SKM-1 (cell line): ENCODE results near the gene HDLBP.
"Not testable (repeated sequence)": the region's sequence is repeated elsewhere in the genome, so short reads cannot be mapped to it uniquely, and the experiment has no call there.

ENCODE experiments used
- DNase-seq: peaks from one replicate; lab custom pipeline; 2025; ENCODE audit not compliant: unreplicated experiment; lab: John Stamatoyannopoulos, UW

HDLBP gene

DNA sequence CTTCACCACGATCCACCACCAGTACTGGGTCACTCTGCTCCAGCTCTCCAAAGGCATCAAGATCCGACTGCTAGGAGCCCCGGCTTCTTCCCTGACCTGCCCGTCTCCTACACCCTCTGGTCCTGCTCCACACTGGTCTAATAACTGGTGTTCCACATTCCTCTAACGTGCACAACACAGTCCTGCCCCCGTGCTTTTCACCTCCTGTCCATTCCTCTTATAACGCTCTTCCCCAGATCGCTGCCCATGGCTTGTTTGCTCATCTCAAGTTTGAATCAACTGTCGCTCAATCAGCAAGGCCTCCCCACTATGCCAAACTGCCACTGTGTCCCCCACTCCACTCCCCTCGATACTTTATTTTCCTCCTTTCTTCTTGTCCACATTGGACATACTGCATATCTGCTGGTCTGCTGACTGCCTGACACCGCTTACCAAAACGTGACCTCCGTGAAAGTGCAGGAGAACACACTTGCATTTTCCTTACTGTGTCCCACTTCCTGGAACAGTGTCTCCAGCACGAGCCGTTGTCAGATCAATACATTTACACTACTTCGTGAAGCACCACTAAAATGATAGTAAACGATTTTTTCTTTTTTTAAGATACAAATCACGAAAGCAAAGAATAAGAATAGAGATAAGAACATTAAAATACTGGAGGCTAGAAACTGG is 6.5 kb downstream of the HDLBP start:
- DNase-seq: no peak

DNA sequence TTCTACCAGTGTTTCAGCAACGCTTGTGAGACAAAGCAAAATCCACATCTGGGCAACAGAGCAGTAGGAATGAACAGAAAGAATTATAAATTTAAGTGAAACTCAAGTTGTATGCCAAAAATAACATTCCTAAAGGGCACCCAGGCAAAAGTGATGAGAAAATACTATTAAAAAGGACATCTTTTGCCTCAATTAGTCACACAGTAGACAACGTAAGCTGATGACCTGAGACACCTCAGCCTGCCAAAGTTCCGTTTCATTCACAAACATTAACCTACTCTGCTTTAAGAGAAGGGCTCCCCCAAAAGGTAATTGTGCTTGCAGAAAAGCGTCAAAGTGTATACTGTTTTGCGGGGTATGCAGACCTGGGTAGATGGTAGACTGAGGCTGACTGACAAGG is 7.2 kb downstream of the HDLBP start:
- no peak for DNase-seq

DNA sequence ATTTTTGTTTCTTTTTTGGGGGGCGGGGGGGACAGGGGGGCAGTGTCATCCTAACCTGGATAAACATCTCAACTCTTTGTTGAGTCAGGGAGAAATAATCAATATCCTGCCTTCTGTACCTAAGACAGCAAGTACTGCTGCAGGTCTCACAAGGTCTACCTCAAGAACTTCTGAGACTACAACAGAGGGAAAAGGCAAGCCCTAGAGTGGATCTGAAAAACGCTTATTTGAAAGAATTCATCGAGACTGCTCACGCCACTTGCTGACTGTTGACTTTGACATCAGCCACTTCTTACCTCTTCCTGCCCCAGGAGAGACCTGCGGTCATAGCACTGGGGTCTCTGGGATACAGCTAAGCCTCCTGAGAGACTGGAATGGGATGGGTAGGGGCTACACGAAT is 8.4 kb downstream of the HDLBP start:
- no peak for DNase-seq

DNA sequence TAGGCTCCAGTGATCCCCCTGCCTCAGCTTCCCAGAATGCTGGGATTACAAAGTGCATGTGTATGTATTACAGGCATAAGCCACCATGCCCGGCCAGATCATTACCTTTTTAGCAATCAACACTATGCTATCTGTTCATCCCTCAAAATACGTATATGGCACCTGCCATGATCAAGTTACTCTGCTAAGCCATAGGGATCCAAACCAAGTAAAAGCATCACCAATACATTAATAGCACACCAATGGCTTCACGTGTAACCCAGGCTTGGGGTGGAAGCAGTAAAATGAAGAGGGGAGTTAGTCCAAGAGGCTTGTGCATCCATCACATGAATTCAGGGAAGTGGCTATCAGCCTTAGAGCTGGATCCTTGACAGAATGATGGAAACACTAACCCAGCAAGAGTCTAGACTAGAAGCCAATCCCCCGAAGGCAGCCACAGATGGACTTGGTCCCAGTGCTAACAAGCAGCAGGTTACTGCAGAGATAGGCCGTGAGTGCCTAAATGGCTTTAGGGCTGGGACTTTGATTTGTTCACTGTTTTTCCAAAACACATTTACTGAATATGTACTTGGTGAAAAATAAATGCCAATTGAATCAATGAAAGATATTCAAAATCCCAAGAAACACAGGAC is 11.3 kb downstream of the HDLBP start:
- no peak for DNase-seq

DNA sequence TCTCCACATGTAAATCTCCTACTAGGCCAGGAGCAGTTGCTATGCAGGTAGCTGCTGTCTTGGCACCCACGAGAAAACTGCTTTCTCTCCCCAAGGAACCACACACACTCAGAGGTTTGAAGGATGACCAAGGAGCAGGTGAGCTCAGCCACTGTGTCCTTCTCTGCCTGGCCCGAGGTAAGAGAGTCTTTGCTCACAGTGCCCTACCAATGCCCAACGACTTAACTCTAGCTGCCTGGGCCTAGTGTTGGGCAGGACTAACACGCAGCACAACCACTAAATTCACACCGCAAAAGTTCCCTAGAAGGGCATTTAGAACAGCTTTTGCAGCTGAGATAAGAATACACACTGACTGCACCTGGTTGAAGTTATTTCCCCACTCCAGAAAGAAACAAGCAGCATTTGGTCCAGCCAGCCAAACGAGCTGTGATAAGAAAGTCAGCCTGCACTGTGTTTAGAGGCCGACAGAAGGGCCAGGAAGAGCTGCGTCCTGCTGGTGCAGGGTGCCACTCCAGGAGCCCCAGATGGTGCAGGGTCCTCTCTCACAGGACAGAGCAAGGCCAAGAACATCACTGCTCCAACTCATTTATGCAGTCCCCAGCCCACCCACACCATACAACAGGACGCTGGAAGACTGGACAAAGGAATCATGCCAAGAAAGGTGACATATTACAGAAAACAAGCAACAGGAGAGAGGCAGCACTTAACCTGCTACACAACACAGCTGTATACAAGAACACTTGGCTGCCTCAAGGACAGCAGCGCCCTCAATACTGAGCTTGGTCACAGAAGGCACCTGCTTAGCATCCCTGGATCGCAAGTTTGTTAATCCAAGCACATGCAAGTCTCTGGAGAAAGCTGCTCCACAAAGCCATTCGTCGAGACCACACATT is 12.5 kb downstream of the HDLBP start:
- DNase-seq: no peak

DNA sequence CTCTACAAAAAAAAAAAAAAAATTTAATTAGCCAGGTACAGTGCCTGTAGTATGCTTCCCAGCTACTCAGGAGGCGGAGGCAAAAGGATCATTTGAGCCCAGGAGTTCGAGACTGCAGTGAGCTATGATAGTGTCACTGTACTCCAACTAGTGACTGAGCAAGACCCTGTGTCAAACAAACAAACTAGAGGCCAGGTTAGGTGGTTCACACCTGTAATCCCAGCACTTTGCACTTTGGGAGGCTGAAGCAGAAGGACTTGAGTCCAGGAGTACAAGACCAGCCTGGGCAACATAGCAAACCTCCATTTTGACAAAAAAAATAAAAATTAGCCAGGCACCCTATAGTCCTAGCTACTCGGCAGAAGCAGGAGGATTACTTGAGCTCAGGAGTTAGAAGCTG is 13.4 kb downstream of the HDLBP start:
- DNase-seq: no peak

DNA sequence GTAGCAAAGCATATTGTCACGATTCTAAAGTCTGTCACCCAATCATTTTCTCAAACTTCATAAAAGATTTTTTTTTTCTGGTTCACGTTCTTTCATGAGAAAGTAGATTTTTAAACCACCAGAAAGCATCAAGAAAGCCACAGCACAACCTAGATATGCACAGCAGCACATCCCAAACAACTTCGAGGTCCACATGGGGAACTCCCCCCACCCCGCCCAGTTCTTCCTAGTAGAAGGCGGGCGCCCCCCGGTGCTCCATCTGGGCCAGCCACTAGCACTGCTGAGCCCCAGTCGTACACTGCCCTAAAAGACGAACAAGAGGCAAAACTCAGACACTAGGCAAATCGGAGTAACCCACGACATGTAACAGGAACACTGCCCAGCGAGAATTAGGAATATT is 15.5 kb downstream of the HDLBP start:
- no peak for DNase-seq

- DNase-seq: no peak
Observed at GRCh38 chr2:241298673-241299072, 16.8 kb downstream of the HDLBP start.

- DNase-seq: no peak
Observed at GRCh38 chr2:241296767-241297166, 18.7 kb downstream of the HDLBP start.

- DNase-seq: no peak
Observed at GRCh38 chr2:241295326-241296095, 20.0 kb downstream of the HDLBP start.

GRCh38 chr2:241293378-241293797 is 22.1 kb downstream of the HDLBP start:
- not testable (repeated sequence) for DNase-seq

- no peak for DNase-seq
Observed at GRCh38 chr2:241291977-241292376, 23.5 kb downstream of the HDLBP start.

GRCh38 chr2:241291153-241291552 is 24.3 kb downstream of the HDLBP start:
- no peak for DNase-seq

DNA sequence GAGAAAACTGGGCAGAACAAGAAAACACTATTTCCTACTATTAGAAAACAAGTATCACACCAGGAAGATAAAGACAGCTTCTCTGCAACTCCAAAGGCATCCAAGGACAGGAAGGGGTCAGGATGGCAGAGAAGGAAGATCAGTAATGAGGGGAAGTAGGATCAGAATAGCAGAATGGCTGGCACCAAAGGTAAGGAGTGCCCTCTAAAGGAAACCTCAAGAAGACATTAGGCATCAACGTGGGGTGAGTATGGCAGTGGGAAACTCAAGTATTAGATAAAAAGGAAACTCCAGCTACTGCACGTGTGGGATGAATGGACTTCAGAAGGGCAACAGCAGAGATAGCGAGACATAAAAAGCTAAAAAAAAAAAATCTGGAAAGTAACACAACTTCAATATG is 25.9 kb downstream of the HDLBP start:
- no peak for DNase-seq

DNA sequence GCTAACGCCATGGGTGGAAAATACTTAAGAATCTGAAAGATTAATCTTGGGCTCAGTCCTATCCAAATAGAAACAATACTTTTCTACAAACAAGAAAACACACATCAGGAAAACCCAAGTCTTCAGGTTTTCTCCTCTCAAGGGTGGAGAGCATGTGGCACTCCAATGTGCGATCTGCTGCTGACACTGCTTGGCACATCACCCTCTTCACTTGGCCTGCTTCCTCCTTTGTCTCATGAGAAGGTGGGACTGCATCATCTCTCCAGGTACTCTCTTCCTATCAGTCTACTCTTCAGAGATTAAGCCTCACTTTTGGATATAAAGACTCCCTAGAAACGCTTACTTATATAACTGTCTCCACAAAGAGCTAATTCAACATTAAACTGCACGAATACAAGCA is 26.4 kb downstream of the HDLBP start:
- DNase-seq: no peak

DNA sequence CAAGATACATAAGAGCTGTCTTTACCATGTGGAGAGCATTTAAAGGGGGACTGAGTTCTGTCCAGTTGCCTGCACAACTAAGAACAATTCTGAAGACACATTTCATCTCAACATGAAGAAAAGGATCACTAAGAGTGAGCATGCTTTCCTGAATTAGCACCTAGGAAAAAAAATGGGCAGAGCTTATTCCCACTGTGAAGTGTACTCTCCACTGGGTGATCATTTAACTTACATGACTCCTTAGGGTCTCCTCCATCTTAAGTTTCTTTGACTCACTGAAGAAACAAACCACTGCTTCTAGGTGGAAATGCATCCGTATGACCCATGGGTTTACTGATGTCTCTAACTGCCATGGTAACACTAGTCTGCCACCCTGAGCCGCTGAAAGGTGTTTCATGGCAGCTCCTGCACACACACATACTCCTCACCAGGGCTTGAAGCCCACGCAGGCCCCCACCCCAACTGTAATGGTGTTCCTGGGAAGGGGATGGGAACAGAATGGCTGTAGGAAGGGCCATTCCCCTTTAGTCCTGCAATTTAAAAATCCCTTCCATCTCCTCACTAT is 27.1 kb downstream of the HDLBP start:
- no peak for DNase-seq

- no peak for DNase-seq
Observed at GRCh38 chr2:241286348-241287090, 29.0 kb downstream of the HDLBP start.

- no peak for DNase-seq
Observed at GRCh38 chr2:241285596-241285995, 29.9 kb downstream of the HDLBP start.

GRCh38 chr2:241282555-241282954 is 32.9 kb downstream of the HDLBP start:
- DNase-seq: no peak

DNA sequence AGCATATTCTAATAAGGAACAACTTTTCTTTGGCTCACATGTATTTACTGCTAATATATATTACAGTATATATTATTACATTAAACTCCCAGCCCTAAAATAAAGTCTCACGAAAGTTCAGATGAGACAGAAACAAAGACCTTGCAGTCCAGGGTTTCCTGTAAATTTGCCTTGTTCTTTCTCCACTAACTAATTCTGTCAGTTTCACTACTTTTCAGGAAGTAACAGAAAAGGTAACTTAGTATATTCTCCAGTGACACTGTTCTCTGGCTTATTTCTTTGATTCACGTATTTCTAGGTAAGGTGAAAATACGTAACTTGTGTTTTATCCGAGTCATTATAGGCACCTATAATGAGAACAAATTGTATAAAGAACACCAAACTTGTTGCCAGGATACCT is 35.2 kb downstream of the HDLBP start:
- no peak for DNase-seq
